OCI-LY7 (cell line): ENCODE measurements around the gene ERC1.

Source experiments
- CTCF ChIP-seq: fragments of 200-600 bp; sonication (generic); conservative IDR thresholded peaks from 2 replicates; pipeline ENCODE4 v1.5.1; 2014; ENCODE audit warnings: mild to moderate bottlenecking, antibody characterized with exemption, low read length, moderate library complexity, mixed read lengths
- EZH2phosphoT487 ChIP-seq: fragments of 200-600 bp; sonication (generic); IDR thresholded peaks from 2 replicates; pipeline ENCODE4 v1.6.1; 2018; ENCODE audit warnings: low read depth, borderline replicate concordance, mild to moderate bottlenecking, mixed run types, antibody characterized with exemption, low read length, moderate library complexity, mixed read lengths

GRCh38 chr12:1343422-1343821 lies 352.4 kb downstream of the ERC1 start:
- TF ChIP-seq CTCF (no peak), EZH2phosphoT487 (no peak)
